ENCODE measurements around the gene PIGW. TPM values are rescaled to one million over a fixed set of nuclear protein-coding genes. Genes with fewer than 3 reads are reported as not detected.

PIGW gene
- total RNA-seq, 1 donor, result 12.7 TPM

DNA sequence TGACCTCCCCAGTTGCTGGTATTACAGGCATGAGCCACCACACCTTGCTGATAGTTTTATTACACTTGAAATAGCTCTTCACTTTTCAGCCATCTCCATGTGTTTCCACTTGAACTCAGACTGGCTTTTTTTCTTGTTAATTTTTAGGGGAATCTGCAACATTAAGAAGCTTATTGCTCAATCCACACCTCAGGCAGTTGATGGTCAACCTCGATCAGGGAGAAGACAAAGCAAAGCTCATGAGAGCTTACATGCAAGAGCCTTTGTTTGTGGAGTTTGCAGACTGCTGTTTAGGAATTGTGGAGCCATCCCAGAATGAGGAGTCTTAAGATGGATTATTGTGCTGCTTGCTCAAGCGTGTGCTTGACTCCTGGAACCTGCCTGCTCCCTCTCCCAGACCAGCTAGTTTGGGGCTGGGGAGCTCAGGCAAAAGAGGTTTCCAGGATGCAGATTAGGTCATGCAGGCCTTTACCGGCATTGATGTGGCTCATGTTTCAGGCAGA lies 39.7 kb upstream of the PIGW start:
- H3K4me3 ChIP-seq (ENCODE audit: low read depth, low read length), result no peak overlapping the region
- TF ChIP-seq, protein P1, sequence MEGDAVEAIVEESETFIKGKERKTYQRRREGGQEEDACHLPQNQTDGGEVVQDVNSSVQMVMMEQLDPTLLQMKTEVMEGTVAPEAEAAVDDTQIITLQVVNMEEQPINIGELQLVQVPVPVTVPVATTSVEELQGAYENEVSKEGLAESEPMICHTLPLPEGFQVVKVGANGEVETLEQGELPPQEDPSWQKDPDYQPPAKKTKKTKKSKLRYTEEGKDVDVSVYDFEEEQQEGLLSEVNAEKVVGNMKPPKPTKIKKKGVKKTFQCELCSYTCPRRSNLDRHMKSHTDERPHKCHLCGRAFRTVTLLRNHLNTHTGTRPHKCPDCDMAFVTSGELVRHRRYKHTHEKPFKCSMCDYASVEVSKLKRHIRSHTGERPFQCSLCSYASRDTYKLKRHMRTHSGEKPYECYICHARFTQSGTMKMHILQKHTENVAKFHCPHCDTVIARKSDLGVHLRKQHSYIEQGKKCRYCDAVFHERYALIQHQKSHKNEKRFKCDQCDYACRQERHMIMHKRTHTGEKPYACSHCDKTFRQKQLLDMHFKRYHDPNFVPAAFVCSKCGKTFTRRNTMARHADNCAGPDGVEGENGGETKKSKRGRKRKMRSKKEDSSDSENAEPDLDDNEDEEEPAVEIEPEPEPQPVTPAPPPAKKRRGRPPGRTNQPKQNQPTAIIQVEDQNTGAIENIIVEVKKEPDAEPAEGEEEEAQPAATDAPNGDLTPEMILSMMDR (IDR thresholded peaks at IDR 0.05; ENCODE audit: insufficient read depth, low read length), result no peak
- DNase-seq (ENCODE audit: low read depth), result no peak

DNA sequence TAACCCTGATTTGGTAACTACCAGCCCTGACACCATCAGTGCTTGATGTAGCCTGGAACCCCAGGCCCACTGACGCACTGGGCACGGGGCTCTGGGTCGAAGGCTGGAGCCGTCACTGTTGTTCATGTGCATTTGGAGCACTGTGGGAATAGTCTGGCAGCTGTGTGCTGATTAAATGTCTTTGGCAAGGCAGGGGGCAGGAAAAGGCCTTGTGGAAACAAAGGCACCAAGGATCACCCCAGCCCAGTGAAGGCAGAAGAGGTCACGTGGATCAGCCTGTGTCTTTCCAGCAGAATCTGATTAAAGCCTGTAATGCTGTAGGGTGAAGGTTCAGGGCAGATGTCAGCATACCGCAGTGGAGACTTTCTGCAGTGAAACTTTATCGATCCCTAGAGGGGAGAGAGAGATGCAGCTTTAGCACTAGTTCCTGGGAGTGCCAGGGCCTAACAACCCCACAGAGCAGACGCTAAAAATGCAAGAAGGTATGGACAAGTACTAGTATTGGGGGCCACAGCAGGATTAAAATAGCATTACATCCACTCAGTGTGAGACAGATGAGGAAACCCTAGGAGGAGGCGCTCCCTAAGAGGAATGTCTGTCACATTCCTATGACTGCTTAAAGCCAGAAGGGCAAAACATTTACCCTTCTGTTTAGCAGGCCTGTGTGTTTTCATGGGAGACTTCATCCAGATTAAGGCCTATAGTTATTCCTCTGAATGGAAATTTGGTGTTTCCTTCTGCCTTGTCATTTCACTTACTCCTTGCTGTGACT lies 38.6 kb upstream of the PIGW start:
- TF ChIP-seq, protein P1 (IDR thresholded peaks at IDR 0.05; ENCODE audit: insufficient read depth, low read length), result no peak
- no peak overlapping the region for H3K4me3 ChIP-seq (ENCODE audit: low read depth, low read length)
- DNase-seq (ENCODE audit: low read depth), result no peak

DNA sequence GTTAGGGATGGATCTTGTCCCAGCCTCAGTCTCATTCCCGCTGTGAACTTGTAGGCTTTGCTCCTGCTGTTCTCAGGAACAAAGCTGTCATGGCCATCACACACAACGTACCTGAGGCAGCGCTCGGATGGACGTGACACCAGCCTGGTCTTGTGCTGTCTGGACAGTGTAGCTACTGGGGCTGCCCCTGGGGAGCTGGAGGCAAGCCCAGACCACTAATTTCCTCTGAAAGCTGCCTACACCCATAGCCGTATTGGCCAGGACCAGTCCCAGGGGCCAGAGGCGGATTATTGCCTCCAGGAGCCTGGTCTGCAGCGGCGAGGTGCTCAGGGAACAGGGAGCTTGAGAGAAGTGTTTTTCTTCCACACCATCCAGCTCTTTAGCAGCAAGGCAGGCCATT lies 36.6 kb upstream of the PIGW start:
- TF ChIP-seq, protein P1 (IDR thresholded peaks at IDR 0.05; ENCODE audit: insufficient read depth, low read length), result no peak
- DNase-seq (ENCODE audit: low read depth), result peak; percentile 4
- H3K4me3 ChIP-seq (ENCODE audit: low read depth, low read length), result no peak overlapping the region

DNA sequence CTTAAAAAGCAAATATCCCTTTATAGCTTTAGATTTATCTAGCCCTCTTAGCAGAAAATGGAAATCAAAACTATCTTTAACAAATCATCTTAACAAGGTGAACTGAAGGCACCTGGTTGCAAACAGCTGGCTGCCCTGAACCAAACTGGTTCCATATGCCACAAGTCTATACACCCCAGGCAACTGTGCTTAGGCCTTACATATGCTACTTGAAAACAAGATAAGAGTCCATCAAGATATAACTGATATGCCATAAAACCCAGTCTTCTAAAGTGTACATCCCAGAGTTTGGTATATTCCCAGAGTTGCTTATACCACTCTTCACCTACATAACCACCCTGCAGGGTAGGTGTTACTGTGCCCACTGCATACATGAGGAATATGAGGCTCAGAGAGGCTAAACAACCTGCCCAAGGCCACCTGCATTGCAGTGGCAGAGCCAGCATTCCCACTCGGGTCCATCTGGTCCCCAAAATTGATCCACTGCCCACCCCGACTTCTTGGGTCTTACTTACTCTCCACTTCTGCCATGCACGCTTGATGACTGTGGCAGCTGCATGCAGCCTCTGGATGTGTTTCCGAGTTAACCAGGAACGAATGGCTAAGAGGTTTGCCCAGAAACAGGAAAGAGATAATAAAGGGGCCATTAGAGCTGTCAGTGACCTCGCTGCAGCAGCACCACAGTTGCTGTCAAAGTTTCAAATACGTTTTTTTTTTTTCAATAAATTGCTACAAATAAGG lies 36.1 kb upstream of the PIGW start:
- TF ChIP-seq, protein P1 (IDR thresholded peaks at IDR 0.05; ENCODE audit: insufficient read depth, low read length), result no peak
- DNase-seq (ENCODE audit: low read depth), result no peak
- H3K4me3 ChIP-seq (ENCODE audit: low read depth, low read length), result no peak overlapping the region

DNA sequence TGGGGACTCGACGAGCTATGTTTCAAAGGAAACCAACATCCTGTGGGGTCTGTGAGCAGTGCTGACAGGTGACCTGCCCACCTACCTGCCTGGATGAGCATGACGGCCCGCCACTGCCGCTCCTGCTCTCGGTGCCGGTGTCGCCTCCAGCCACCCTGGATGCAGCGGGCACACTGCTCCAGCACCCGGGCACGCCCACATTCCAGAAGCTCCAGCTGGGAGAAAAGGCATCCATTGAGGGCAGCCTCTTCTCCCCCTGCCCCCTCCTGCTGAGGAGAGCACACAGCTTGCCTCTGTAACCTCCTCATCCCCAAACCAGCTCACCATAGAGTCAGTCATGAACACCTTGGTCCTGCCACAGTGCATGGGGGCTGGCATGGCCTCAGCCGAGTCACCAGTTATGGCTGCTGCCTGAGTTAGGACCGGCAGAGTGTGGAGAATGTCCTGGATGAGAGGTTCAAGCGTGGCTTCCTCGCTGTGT lies 34.0 kb upstream of the PIGW start:
- TF ChIP-seq, protein P1 (IDR thresholded peaks at IDR 0.05; ENCODE audit: insufficient read depth, low read length), result no peak
- no peak overlapping the region for H3K4me3 ChIP-seq (ENCODE audit: low read depth, low read length)
- DNase-seq (ENCODE audit: low read depth), result no peak

DNA sequence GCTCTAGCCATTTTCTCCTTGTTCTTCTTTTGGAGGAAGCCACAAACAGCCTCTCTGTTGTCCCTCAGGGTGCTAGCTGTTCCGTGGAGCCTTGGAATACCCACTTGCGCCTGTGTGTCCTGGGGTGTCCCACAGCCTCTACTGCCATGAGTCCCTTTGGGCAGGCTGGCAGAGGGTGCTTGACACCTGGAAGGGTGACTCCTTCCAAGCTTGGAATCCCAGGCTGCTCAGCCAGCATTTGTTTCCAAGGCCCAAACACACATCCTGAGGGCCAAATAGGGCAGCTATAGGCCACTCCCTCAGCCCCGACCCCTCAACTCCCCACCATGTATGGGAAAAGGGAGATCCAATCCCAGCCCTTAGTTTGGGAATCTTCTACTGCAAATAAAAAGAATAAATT lies 33.4 kb upstream of the PIGW start:
- no peak overlapping the region for H3K4me3 ChIP-seq (ENCODE audit: low read depth, low read length)
- TF ChIP-seq, protein P1 (IDR thresholded peaks at IDR 0.05; ENCODE audit: insufficient read depth, low read length), result no peak

More for the DNA sequence above, 33.4 kb upstream of the PIGW start:
- DNase-seq (ENCODE audit: low read depth), result no peak

Measured in fibroblast of the aortic adventitia (primary cell).